NCI-H748 (cell line): ENCODE data around the gene ADGRL1.
"Not testable (repeated sequence)": the region's sequence is repeated elsewhere in the genome, so short reads cannot be mapped to it uniquely, and the experiment has no call there.

Experiments used
- DNase-seq: peaks from one replicate; lab custom pipeline; 2025; ENCODE audit not compliant: unreplicated experiment; lab: John Stamatoyannopoulos, UW

Gene ADGRL1

DNA sequence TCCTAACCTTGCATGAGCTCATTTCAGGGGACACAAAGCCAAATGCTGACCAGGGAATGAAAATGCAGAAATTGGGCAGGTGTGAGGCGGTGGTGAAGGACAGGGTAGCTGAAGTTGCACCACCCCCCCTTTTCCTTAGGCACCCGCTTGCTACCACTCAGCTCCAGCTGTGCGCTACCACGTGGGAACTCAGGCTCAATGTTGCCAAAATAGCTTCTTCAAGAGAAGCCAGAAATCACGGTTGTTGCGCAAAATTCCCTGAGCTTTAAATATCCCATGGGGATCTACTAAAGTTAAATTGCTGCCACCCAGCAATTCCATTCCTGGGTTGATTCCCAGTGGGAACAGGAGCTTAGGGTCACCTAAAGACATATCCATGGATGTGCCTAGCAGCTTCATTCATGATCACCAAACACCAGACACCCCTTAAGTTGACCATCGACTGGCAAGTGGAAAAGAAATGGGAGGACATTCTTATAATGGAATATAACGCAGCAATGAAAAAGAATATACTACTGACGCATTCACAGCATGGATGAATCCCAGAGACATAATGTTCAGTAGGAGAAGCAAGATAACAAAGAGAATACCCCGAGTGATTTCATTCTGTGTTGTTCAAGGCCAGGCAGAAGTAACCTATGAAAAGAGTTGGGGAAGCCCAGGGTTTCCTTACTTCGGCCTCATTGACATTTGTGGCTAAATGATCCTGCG, 12.8 kb upstream of the ADGRL1 start:
- DNase-seq = no peak

DNA sequence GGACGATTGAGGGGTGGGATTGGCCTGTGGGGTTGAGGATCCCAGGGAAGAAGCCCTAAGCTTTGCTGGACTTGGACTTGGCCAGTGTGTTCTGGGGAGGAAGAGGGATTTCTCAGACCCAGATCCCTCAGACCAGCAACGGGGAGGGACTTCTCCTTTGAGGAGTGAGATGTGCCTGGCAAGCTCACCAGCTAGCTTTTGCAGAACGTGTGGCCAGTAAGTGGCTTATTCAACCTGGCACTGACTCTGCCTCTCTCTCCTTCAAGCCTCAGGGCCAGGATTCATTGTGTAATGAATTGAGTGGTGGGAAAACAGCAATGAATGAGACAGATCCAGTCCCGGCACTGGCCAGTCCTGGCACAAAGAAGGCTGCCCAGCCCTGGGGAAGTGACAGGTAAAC, 11.9 kb upstream of the ADGRL1 start:
- DNase-seq = not testable (repeated sequence)

DNA sequence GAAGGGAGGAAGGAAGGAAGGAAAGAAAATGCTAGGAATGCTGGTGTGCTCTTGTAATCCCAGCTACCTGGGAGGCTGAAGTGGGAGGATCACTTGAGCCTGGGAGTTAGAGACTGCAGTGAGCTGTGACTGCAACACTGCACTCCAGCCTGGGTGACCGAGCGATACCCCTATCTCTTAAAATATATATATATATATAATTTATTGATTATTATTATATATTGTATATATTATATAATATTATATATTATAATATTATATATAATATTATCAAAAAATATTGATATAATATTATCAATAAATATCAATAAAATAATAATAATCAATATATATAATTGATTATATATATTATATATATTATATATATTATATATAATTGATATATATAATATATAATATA, 8.6 kb upstream of the ADGRL1 start:
- no peak for DNase-seq

DNA sequence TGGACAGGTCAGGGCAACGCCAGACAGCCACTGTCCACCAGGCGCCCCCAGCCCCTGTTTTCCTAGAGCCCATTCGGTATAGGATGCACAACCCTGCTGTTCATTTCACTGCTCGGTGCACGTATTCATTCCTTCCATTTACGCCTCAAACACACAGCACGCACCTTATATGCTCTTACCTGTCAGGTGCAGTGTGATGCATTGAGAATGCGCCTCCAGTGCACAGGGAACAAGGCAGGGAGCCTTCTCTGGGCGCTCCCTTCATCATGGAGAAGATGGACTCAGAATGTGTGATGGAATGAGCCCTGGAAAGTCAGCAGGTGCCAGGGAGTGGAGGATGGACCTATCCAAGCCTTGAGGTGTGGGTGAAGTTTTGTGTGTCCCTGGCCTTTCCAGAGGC, 4.2 kb upstream of the ADGRL1 start:
- not testable (repeated sequence) for DNase-seq

DNA sequence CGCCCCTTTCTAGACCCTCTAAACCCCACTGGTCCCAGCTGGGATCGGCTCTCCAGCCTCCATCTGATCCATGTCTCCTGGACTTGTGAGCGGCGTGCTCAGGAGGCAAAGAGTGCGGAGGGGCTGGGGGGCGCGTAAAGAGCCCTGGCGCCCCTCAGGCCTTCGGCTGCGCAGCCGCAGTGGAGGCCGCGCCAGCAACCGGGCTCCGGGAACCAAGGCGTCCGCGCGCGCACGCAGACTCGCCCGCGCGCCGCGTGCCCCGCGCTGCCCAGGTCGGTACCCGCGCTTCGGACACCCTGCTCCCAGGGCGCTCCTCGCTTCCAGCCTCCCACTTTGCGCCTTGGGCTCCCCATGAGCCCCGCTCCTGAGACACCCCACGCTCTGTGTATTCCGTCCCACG, 3.4 kb upstream of the ADGRL1 start:
- DNase-seq = peak; percentile 2

DNA sequence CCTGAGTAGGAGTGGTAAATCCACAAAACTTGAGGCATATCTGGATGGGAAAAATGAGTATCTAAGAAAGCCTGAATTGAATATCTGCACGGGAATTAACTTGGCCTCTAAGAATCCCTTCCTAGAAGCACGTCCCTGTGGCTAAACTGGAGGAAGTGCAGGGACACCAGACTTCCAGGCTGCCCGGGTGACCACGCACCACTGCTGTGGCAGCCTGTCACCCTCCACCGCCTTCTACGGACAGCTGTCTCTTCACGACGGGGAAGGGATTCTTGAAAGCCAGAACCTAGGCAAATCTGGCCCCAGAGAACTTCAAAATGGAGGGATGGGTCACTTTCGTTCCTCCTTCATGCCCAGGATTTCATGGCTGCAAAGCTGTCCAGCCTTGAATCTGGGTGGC, 2.5 kb upstream of the ADGRL1 start:
- not testable (repeated sequence) for DNase-seq

DNA sequence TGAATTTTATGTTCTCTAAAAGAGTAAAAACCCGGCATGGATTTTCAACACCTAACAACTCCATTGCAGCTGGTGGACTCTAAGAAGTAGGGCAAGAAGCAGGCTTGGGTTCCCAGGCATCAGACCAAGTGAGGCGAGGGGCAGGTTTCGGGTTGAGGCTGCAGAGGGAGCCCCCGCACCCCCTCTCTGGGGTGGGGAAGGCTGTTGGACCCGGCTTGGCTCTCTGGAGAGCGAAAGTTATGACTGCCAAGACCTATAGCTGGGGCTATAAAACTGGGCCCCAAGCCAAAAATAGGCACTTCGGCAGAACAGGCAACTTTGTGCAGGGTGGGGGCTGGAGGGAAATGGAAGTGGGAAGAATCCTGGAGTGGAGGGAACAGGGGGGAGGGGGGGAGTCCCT, 1.8 kb upstream of the ADGRL1 start:
- DNase-seq = not testable (repeated sequence)

DNA sequence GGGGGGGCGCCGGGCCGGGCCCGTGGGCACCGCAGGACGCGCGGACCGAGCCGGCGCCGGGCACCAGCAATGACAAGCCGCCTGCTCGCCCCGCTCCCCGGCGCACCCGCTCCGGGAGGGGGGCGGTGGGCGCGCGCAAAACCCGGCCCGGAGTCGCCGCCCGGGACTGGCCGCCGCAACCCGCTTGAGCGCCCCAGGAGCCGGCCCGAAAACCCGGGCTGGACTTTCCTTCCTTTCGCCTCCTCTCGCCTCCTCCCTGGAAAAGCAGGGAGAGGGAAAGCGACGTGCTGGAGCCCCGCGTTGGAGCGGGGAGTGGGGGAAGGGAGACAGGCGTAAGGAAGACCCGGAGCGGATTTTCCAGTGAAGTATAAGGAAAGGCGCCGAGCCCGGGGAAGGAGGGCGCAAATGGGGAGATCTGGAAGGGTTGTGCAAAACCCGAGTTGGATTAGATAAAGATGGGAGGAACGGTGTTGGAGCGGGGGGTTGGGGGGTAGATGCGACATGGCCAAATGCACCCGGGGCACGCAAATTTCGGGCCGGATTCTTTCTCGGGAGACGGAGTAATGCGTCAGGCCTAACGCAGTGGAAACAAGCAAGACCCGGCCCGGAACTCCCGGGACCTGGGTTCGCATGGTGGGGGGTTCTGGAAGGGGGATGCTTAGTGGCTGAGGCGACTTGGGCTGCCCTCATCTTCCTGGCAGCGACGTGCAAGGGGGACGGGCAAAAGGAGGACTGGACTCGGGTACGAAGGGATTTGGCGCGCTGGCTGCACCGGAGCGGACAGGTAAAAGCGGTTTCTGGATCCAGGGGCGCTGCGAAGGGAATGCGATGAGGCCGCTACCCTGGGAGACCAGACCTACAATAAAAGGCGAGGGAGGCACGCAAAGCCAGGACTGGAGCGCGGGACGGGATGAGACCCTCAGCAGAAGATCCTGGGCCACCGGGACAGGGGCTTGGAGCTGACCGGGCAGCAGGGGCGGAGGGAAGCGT, 1.1 kb upstream of the ADGRL1 start:
- DNase-seq = peak; percentile 43

DNA sequence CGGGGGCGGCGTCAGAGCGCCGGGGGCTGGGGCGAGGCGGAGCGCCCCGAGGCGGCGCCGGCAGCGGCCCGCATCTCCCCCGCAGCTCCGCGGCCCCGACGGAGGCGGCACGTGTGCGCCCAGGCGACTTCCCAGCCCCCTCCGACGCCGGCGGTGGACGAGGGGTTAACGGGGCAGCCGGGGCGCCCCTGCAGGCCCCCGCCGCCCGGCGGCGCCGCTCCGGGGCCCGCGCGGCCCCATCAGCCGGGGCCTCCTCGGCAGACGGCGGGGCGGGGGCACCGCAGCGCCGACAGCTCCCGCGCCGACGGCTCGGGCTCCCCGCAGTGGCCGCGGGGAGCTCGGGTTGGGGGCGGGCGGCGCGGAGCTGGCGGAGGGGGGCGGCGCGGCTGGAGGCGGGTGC, 339 bp upstream of the ADGRL1 start:
- DNase-seq = not testable (repeated sequence)

DNA sequence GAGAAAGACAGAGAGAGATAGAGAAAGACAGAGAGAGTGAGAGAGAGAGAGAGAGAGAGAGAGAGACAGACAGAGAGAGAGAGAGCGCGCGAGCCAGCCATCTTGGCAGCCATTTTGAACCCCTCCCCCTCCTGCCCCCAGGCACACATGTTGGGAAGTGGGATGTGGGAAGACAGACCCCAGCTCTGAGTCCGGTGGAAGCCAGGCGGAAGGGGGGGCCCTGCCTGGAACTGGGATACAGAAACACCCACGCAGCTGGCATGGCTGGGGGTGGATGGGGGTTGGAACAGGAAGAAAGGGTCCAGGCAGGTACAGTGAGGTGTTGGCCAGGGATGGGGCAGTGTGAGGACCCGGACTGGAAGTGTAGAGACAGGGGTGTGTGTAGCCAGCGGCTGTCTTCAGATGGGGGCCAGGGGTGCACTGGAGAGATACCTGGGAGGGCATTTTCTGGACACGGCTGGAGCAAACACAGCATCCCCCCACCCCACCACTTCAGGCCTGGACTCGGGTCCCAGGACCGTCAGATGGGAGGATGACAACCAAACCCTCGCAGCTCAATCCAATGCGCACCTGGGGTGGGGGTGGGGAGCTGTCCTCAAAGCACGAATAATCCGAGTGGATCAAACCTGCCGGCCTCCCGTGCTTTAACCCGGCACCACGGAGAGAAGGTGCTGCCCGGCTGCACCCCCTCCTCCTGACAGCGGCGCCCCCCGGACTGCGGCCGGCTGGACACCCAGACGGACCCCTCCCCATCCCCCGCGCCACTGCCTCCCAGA, 1.1 kb downstream of the ADGRL1 start:
- not testable (repeated sequence) for DNase-seq

DNA sequence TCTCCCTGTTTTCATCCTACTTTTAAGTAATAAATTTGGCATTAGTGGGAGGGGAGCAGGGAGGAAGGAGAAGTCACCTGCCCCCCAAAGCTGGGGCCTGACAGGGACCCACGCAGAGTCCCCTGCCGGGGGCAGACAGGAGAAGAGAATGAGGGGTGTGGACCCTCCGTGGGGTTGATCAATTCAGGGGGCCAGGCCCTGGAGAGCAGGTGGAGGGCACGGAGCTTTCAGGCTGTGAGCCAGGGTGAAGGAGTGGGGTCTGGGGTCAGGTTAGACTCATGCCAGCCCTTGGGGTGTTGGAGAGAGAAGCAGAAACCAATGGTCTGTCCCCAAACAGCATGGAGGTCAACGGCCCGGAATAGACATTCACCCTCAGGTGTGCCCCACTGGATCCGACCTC, 1.8 kb downstream of the ADGRL1 start:
- not testable (repeated sequence) for DNase-seq

DNA sequence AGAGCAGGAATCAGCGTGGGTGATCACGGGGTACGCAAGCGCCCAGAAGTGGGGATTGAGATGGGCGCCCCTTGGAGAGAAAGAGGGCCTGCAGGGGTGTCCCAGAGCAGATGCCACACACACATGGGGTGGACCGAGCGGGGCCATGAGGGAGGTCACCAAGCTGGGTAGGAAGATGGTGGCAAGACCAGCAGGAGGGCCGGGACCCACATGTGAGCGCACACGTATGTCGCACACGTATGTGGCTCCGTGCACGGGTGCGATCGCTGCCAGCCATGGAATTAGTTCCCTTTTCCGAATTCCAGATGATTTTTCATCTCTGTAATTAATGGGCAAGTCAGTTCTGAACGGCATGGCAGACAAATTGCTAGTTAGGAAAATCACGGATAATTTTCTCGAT, 2.2 kb downstream of the ADGRL1 start:
- DNase-seq = not testable (repeated sequence)

DNA sequence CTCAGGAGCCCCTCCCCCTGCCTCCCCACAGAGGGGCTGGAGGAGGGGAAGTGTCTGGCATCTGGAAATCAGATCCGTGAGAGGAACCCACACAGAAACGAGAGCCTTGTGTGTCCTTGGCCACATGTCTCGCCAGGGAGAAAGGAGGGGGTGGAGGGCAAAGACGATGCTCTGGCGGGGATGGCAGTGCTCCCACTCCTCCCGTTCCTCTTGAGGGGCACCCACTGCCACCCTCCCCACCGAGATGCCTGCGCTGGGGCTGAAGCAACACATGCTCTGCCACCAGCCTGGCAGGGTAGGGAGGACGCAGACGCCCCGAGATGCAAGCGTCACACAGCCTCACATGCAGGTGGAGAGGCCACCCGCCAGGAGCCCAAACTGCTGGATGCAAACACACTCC, 2.8 kb downstream of the ADGRL1 start:
- DNase-seq = peak; percentile 4

DNA sequence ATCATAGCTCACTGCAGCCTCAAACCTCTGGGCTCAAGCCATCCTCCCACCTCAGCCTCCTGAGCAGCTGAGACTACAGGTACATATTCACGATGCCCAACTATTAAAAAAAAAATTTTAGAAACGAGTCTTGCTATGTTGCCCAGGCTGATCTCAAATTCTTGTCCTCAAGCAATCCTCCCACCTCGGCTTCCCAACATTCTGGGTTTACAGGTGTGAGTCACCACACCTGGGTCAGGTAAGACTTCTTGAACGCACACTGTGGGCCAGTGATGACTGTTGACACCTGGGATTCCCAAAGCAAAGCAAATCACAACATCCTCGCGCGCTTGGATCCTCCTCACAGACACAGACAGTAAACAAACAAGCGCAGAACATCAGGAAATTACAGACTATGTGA, 4.5 kb downstream of the ADGRL1 start:
- DNase-seq = not testable (repeated sequence)

DNA sequence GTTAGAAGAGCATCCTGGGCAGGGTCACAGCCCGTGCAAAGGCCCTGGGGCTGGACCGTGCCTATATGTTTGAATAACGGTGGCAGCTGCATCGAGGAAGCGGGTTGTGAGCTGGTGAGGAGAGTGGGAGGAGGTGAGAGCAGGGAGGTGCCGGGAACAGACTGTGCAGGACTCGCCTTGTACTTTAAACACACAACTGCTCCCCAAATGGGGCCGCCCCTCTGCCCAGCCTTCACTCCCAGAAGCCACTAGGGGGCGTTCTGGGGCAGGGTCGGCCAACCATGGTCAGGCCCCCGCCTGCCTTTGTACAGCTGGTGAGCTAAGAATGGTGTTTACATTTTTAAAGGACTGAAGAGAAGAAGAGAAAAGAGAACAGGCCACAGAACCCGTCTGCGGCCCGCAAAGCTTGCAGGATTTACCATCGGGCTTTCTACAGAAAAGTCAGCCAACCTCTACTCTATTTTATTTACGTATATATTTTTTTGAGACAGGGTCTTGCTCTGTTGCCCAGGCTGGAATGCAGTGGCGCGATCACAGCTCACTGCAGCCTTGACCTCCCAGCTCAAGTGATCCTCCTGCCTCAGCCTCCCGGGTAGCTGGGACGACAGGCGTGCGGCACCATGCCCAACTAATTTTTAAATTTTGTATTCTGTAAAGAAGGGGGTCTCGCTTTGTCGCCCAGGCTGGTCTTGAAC, 5.7 kb downstream of the ADGRL1 start:
- DNase-seq = peak; percentile 39

DNA sequence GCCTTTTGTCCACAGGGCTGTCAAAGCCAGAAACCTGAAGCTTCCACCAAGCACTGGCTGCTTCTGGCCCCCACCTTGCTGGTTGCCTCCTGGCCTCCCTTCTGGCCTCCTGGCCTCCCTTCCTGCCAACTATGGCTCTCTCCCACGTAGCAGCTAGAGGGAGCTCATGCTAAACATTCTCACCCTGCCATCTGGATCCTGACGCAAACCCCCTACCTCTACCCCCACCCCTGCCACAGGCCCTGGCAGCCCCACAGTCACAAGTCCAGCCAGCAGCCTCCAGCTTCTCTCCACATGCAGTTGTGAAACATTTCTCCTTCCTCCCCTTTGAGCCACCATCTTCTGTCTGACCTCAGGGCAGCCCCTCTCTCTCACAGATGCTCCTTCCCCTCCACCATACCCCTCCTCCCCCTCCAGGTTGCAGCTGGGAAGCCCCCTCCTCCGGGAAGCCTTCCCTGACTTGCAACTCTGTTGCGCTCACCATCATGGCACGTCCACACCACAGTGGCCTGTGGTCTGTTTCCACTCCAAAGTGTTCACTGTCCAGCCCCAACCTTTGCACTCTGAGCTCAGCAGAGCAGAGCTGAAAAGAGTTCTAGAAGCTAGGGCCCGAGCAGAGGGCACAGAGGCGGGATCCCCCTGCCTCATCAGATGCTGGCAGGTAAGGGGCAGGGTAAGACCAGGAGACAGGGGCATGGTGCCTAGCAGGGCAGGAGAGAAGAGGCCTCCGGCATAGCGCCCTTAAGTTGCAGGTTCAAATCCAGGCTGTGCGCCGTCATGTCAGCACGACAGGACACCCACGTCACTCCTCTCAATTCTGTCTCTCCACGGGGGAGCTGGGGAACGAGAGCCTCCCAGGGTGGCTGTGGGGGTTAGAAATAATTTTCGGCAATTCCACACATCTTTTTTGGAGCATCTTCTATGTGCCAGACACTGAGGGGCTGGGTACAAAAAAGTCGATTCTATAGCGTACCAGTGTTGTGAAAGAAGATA, 7.3 kb downstream of the ADGRL1 start:
- peak; percentile 19 for DNase-seq

DNA sequence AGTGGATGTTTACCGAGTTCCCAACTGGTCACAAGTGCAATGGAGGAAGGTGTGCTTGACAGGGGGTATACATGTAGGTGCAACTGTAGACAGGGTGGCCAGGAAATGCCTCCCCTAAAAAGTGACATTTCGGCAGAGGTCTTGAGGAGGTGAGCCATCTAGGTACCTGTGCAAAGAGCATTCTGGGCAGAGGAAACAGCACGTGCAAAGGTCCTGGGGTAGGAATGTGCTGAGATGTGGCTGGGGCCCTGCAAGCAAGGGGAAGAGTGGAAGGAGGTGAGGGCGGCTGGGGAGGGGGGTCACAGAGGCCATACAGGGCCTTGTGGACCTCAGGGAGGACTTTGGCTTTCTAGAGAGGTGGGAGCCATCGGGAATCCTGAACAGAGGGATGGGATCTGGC, 8.1 kb downstream of the ADGRL1 start:
- DNase-seq = no peak

DNA sequence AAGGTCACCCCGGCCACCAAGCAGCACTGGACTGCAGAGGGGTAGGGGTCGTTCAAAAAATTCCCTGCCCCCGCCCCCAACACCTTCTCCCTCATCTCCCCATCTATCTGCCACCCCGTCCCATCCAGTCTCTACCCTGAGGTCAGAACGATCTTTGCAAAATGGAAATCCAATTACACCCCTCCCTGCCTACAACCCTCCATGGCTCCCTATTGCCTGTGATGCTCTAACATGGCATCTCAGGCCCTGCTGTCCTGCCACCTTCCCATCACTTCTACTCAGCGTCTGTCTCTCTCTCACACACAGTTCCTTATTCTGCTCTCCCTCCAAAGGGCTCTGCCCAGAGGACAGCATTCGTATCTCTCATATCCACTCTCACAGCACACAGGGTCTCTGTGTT, 8.7 kb downstream of the ADGRL1 start:
- not testable (repeated sequence) for DNase-seq

DNA sequence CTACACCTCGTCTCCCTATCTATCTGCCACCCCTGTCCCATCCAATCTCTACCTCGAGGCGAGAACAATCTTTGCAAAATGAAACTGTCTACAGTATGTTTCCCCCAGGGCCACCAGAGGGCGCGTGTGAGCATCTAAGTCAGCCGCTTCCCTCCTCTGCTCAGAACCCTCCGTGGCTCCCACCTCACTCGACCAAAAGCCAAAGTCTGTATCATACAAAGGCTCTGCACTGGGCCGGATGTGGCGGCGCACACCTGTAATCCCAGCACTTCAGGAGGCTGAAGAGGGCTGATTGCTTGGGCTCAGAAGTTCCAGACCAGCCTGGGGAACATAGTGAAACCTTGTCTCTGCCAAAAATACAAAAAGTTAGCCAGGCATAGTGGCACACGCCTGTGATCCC, 9.9 kb downstream of the ADGRL1 start:
- peak; percentile 54 for DNase-seq
